Activated naive CD8-positive, alpha-beta T cell treated with anti-CD3 and anti-CD28 coated beads, Interleukin-2, amount 50 U/mL, for 16 hours (primary cell): Measurements from ENCODE around the gene DEPDC1B.
"Not testable (repeated sequence)": the region's sequence is repeated elsewhere in the genome, so short reads cannot be mapped to it uniquely, and the experiment has no call there.

Source experiments
- DNase-seq: peaks from one replicate; pipeline ENCODE4 v3.0.0-alpha.2; 2020; ENCODE audit warnings: low read depth, low spot score

DEPDC1B gene

GRCh38 chr5:60586307-60586901, 113.6 kb downstream of the DEPDC1B start:
- no peak for DNase-seq

- DNase-seq, result no peak
Observed at GRCh38 chr5:60585618-60586017, 114.3 kb downstream of the DEPDC1B start.

- no peak for DNase-seq
Observed at GRCh38 chr5:60584304-60584703, 115.7 kb downstream of the DEPDC1B start.

GRCh38 chr5:60583616-60584015, 116.3 kb downstream of the DEPDC1B start:
- no peak for DNase-seq

GRCh38 chr5:60578315-60578714, 121.7 kb downstream of the DEPDC1B start:
- no peak for DNase-seq

- no peak for DNase-seq
Observed at GRCh38 chr5:60577116-60577515, 122.8 kb downstream of the DEPDC1B start.

- no peak for DNase-seq
Observed at GRCh38 chr5:60576425-60576824, 123.5 kb downstream of the DEPDC1B start.

- DNase-seq, result no peak
Observed at GRCh38 chr5:60568646-60569045, 131.3 kb downstream of the DEPDC1B start.

GRCh38 chr5:60563696-60564324, 136.2 kb downstream of the DEPDC1B start:
- no peak for DNase-seq

GRCh38 chr5:60553291-60553690, 146.7 kb downstream of the DEPDC1B start:
- DNase-seq, result not testable (repeated sequence)

- DNase-seq, result no peak
Observed at GRCh38 chr5:60551829-60552228, 148.1 kb downstream of the DEPDC1B start.

- no peak for DNase-seq
Observed at GRCh38 chr5:60551250-60551649, 148.7 kb downstream of the DEPDC1B start.

GRCh38 chr5:60550311-60550710, 149.7 kb downstream of the DEPDC1B start:
- no peak for DNase-seq

- DNase-seq, result no peak
Observed at GRCh38 chr5:60549841-60550240, 150.1 kb downstream of the DEPDC1B start.
